NCI-H1930 (cell line): ENCODE results near the gene GAB3.

Source experiments
- DNase-seq, 2 experiments: peaks; one replicate each; lab custom pipeline; 2025; lab: John Stamatoyannopoulos, UW

Gene GAB3, protein sequence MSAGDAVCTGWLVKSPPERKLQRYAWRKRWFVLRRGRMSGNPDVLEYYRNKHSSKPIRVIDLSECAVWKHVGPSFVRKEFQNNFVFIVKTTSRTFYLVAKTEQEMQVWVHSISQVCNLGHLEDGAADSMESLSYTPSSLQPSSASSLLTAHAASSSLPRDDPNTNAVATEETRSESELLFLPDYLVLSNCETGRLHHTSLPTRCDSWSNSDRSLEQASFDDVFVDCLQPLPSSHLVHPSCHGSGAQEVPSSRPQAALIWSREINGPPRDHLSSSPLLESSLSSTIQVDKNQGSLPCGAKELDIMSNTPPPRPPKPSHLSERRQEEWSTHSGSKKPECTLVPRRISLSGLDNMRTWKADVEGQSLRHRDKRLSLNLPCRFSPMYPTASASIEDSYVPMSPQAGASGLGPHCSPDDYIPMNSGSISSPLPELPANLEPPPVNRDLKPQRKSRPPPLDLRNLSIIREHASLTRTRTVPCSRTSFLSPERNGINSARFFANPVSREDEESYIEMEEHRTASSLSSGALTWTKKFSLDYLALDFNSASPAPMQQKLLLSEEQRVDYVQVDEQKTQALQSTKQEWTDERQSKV

DNA sequence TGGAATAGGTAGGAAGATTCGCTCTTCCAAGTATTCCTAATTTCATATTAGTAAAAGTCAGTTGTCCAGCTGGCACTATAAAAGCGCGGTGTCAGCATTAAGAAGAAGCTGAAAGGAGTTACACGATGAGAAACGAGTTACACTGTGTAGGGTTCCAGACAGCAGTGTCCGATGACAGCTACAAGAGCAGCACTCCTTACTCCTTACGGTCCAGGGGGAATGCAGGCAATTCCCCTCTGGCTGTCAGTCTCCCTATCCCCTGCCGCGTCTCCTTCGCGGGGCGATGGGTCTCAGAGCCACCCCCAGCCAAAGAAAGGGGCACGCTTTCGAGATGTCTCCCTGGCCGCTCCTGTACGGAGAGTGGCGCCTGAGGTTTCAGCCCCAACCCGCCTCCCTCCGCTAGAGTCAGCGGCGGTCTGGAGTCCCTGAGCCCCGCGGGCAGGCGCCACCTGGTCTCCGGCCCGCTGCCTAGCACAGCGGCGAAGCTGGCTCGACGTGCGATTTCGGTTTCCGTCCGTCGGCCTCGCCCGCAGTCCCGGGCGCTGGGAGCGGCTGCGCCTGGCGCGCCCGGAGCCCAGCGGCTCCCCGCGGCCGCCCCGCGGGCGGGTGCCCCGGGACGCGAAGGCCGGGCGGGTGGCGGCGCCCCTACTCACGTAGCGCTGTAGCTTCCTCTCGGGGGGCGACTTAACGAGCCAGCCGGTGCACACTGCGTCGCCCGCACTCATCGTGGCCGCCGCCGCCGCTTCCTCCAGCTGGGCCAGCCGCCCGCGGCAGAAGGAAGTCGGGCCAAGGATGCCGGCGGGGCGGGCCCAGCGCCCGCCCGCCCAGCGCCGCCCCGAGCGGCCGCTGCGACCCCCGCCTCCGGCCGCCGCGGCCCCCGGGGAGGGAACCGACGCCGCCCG lies at the start of gene GAB3:
Gene GAB3, minus strand, starts transcription at position 777 of the 902 bp plus-strand sequence. Its CDS starts 52 bp downstream, at position 725.
- DNase-seq, result peak; percentile 7 to 16

- DNase-seq, result peak; percentile 56 to 74
These were observed 48.9 kb upstream of the GAB3 start for GRCh38 chrX:154799556-154800348.

- DNase-seq, result no peak
These were observed 46.1 kb upstream of the GAB3 start for GRCh38 chrX:154797006-154797405.

DNA sequence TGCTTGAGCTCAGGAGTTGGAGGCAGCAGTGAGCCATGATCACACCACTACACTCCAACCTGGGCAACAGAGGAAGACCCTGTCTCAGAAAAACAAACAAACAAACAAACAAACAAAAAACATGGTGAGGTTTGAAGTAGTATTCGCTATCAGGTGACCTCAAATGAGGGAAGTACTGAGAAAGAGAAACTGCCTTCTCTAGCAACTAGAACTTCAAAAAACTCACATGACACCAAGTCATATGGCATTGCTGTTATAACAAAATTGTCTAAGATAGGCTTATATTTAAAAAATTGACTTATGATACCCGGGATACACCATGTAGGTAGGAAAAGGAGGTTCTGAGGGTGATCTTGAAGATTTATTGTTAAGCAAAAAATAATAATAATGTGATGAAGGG lies 44.1 kb upstream of the GAB3 start:
- no peak for DNase-seq

DNA sequence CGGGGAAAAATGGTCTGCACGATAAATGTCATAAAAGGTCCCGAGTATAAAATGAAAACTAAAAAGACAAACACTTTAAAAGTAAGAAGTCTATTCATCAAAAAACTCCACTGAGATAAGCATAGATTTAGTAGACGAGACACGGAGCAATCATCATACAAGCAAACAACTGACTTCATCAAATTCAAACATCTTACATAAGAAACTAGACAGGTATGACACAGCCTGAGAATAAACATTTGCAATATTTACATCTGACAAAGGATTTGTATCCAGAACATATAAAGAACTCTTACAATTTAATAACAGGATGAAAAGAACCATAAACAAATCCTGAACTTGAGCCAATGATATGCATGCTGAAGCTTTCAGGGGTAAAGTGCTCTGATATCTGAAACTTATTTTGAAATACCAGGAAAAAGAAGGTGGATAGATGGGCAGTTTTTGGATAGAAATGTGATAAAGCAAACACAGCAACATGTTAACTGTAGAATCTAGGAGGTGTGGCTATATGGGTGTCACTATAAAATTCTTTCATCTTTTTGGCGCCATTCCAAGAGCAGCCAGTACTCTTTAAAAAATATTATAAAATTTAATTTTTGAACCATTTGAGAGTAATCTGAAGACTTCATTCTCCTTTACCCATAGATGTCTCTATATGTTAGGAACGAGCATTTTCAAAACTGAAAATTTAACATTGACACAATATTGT lies 42.4 kb upstream of the GAB3 start:
- no peak for DNase-seq

- DNase-seq, result no peak
These were observed 41.1 kb upstream of the GAB3 start for GRCh38 chrX:154791939-154792338.

GRCh38 chrX:154791467-154791866 lies 40.6 kb upstream of the GAB3 start:
- no peak for DNase-seq

DNA sequence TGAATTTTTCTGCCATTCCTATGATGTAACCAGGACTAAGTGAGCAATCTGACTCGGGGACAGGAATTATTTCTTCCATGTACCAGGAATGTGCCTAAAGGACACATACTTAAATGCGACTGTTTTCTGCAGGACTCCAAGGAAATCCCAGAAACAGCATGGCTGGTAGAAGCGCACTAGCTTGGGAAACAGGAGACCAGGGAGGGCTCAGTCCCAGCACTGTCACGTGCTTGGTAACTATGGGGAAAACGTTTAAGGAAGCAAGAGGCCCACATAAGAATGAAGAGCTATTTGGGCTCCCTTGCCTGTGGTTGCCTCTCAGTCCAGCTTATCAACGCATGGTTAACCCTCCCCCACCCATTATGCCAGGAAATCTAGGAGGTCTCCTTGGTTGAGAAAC lies 34.8 kb upstream of the GAB3 start:
- DNase-seq, result no peak

DNA sequence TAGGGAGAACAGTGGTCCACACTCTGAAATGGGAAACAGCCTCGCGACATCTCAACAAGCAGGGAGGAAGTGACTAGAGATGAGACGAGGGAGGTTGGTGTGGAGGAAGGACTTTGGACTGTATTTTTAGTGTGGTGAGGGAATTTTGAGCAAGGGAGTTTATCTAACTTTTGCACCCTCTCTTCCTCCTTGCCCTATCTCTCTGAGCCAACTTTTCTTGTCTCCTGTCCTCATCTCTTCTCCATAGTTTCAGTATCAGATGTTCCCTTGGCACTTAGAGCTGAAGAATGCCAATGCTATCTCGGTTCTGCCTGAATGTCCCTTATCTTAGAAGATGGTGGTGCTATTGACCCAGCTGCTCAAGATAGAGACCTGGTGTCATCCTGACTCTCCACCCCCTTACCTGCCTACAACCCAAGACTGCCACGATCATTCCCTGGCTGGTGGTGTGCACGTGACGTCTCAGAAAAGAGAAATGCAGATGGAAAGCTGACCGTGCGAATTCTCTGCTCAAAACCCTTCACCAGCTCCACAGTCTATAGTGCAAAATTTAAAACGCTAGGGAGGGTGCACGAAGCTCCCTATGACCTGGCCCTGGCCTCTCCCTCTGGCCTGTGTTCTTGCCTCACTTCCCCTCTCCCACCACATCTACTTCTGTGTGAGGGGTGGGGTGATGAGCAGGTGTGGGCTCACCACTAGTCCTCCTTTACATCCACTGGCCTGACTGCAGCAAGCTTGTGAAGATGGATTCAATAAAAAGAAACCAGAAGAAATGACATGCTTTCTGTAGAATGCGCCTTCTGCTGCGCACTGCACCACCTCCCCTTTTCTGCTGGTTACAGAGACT lies 33.5 kb upstream of the GAB3 start:
- DNase-seq, result no peak

- no peak for DNase-seq
These were observed 30.1 kb upstream of the GAB3 start for GRCh38 chrX:154780968-154781367.

GRCh38 chrX:154779261-154779660 lies 28.4 kb upstream of the GAB3 start:
- no peak for DNase-seq

DNA sequence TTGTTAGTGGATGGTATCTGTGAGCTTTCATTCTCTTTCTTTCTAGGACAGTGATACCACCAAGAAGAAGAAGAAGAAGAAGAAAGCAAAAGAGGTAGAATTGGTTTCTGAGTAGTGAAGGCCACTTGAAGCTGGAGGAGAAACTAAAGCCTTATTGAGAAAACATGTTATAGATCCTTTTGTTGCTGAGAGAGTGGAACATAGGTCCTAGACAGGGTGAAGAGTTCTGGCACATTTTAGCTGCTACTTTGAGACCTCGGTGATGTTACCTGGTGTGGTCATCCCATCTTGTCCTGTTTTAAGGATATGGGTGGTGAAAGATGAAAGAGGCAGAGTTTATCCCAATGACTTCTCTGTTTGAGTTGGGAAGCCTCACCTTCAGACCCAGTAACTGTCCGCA lies 25.9 kb upstream of the GAB3 start:
- DNase-seq, result no peak

DNA sequence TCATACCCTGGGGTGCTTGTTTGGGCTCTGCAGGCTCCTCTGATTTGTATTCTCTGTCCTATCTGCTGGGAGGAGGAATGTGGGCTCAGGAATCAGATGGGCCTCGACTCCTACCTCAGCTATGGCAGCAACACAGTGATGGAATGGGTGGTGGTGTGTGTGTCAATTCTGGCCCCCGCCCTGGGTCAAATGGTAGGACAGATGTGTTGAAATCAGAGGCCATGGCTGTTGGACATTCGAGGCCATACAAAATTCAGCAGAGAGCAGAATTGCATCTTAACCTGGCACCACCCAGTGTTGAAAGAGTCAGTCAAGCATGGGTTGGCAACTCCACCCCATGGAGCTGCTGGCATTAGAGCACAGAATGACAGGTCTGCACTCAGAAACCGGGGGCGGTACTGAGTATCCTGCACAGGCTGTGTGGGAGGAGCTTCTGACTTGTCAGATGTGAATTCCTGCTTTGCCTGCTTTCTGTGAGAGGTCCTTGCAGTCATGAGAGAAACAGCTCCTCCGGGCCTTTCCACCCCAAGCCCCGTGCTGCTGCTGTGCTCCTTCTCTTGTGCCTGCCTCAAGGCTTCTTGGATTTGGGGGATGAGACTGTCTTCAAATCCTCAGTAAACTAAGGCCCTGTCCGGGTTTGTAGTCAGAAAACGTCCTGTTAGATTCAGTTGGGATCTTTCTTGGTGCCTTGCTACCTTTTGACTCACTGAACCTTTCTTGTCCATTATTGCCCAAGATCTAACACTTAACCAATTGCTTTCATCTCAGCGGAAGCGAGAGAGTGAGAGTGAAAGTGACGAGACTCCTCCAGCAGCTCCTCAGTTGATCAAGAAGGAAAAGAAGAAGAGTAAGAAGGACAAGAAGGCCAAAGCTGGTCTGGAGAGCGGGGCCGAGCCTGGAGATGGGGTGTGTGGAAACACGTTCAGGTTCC lies 24.8 kb upstream of the GAB3 start:
- DNase-seq, result no peak

DNA sequence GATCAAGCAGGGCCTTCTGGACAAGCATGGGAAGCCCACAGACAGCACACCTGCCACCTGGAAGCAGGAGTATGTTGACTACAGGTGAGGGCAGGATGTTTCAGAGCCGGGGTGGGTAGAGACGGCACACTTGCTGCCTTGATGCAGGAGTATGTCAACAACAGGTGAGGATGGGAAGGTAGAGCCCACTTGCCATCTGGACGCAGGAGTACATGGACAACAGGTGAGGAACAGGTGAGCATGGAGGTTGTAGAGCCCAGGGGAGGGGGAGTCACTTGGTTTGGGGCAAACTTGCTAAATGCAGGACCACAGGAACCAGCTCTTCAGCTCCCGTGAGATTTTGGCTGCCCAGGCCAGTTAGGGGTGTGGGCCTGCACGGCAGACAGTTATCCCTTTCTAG lies 23.7 kb upstream of the GAB3 start:
- no peak for DNase-seq

GRCh38 chrX:154762537-154763296 lies 11.8 kb upstream of the GAB3 start, which contains the start of gene DKC1:
Gene DKC1, plus strand, starts transcription at chrX:154762864. Its CDS starts 102 bp downstream, at chrX:154762966.
- peak; percentile 91 to 95 for DNase-seq

GRCh38 chrX:154761977-154762536 lies 11.2 kb upstream of the GAB3 start:
- no peak for DNase-seq

- no peak for DNase-seq
These were observed 7.8 kb upstream of the GAB3 start for GRCh38 chrX:154758696-154759095.
